Ovary (tissue), 9 donors: ENCODE results near the gene CFAP54. TPM values are rescaled to one million over a fixed set of nuclear protein-coding genes. Genes with fewer than 3 reads are reported as not detected.

Experiments
- DNase-seq, 5 donors: peaks; one replicate each; pipeline ENCODE4 v3.0.0-alpha.2; 2019 to 2020
- H3K27ac ChIP-seq, 2 donors: fragments of 200-600 bp; one replicate each; pipeline versions ENCODE4 v1.5.1 to v1.8.0; 2019 to 2022
- H3K27me3 ChIP-seq: fragments of 200-600 bp; one replicate; pipeline ENCODE4 v1.8.0; 2022
- H3K36me3 ChIP-seq: fragments of 200-600 bp; sonication (generic); one replicate; pipeline ENCODE4 v1.5.1; 2019
- H3K4me1 ChIP-seq: one replicate; pipeline ENCODE4 v1.8.1; 2013; ENCODE audit warnings: mild to moderate bottlenecking, moderate library complexity; ENCODE audit not compliant: insufficient read depth
- H3K4me3 ChIP-seq: fragments of 200-600 bp; sonication (generic); one replicate; pipeline ENCODE4 v1.5.1; 2017
- H3K9me3 ChIP-seq, 2 donors: fragments of 200-600 bp in 1 of 2; sonication (generic) in 1 of 2; one replicate each; pipeline versions ENCODE4 v1.5.1 to v1.8.1; 2013 to 2019; ENCODE audit warnings: mild to moderate bottlenecking in 1 of 2, moderate library complexity in 1 of 2
- CTCF ChIP-seq, 3 donors: fragments of 450-650 bp in 2 of 3; fragments of 200-600 bp in 1 of 3; IDR thresholded peaks; one replicate each; pipeline versions ENCODE4 v1.5.1 to v1.8.0; 2016 to 2022; ENCODE audit warnings: antibody characterized with exemption in 3 of 3, mild to moderate bottlenecking in 1 of 3
- EP300 ChIP-seq: sonication (generic); formaldehyde crosslinking; IDR thresholded peaks from one replicate; pipeline ENCODE4 v1.6.1; 2017; ENCODE audit warnings: antibody characterized with exemption
- POLR2A ChIP-seq: fragments of 450-650 bp; IDR thresholded peaks from one replicate; pipeline ENCODE4 v1.6.1; 2017; ENCODE audit warnings: antibody characterized with exemption, mild to moderate bottlenecking, moderate library complexity
- WGBS, 3 donors: extraction: QIAGEN DNeasy Blood & Tissue Kit in 1 of 3; methylation state at CpG; one replicate each; pipeline versions ENCODE4 v1.1.5 to v1.1.7; 2013 to 2017; 5-methylcytosine and 5-hydroxymethylcytosine counted together
- intact Hi-C, 4 donors: fragments of 100-400 bp; cut with DNase I; formaldehyde crosslinking; loops; one replicate each; pipeline versions ENCODE4 v1.11.0 to v1.15.1; 2022 to 2023
- polyA plus RNA-seq, 2 donors: library from polyadenylated mRNA; stranded (reverse); fragments of 200-250 nt in 1 of 2; fragments of 350-450 nt in 1 of 2; fragmentation: Illumina TruSeq in 1 of 2; extraction: RNeasy Lipid Tissue Mini Kit (QIAGEN cat#74804) in 1 of 2; gene quantifications; one replicate each; pipeline ENCODE4 v1.2.3, GENCODE V29; 2013 to 2014
- total RNA-seq, 7 donors: library from RNA; depleted of rRNA in 2 of 7; stranded (reverse); fragments of >200 nt in 2 of 7; fragmentation: NEBNext Ultra II Directional in 3 of 7; extraction: Animal tissue kit (Norgen Biotek cat#: 25700) in 3 of 7; gene quantifications; one replicate each; pipeline versions ENCODE4 v1.1.0 to v1.2.4, GENCODE V29; 2016 to 2023
- donor health status: DM: no; HTN: no; CAD: no; lungs with moderate emphysema.
- donor health status: DM: no; HTN: no; CAD: no.
- donor health status: Bipolar disorder and iron deficiency.
- donor health status: DM: yes; HTN: yes; CAD: no.
- donor health status: DM: no; HTN: no; CAD: no.
- donor health status: DM: yes; HTN: yes; CAD: no.

CFAP54 gene
- total and polyA plus RNA-seq, 9 donors = 0.15 to 29.8 (median 1.7) TPM

- Histone ChIP-seq H3K27ac (no peak overlapping the region), H3K4me1 (no peaks in the 10 kb centered on the region), H3K27me3 (no peaks in the 10 kb centered on the region), H3K9me3 (no peaks in the 10 kb centered on the region), H3K36me3 (no peaks in the 10 kb centered on the region), H3K4me3 (no peak overlapping the region)
- no peak for DNase-seq
- TF ChIP-seq POLR2A (no peak), CTCF (IDR thresholded peaks at IDR 0.05) (no peak), EP300 (no peak)
- intact Hi-C loops = no loop called here
Measured at GRCh38 chr12:96901175-96901574, 411.8 kb downstream of the CFAP54 start.

- no peak for TF ChIP-seq CTCF (IDR thresholded peaks at IDR 0.05)
- TF ChIP-seq POLR2A = no peak
- no peak for TF ChIP-seq EP300
- Histone ChIP-seq H3K27me3 (no peaks in the 10 kb centered on the region), H3K36me3 (no peaks in the 10 kb centered on the region), H3K9me3 (no peaks in the 10 kb centered on the region), H3K27ac (no peak overlapping the region), H3K4me3 (no peak overlapping the region), H3K4me1 (no peaks in the 10 kb centered on the region)
- DNase-seq = no peak
- intact Hi-C loops = no loop called here
- 67 to 77% (median 69%) methylated on average over 4 of the region's 4 CpGs for WGBS, 3 donors
Measured at GRCh38 chr12:96902076-96902475, 412.7 kb downstream of the CFAP54 start.

- intact Hi-C loops = no loop called here
- Histone ChIP-seq H3K4me3 (peak overlapping the region; percentile 85), H3K36me3 (no peaks in the 10 kb centered on the region), H3K27me3 (no peaks in the 10 kb centered on the region), H3K4me1 (peaks cover 5% of the 10 kb centered on the region), H3K27ac (peak overlapping the region; percentile 70 to 78), H3K9me3 (no peaks in the 10 kb centered on the region)
- WGBS, 3 donors = 2 to 14% (median 2%) methylated on average over 9 of the region's 9 CpGs
- TF ChIP-seq CTCF (IDR thresholded peaks at IDR 0.05) = no peak
- TF ChIP-seq POLR2A = no peak
- no peak for TF ChIP-seq EP300
- no peak for DNase-seq
Measured at GRCh38 chr12:96906498-96906848, 417.1 kb downstream of the CFAP54 start.

GRCh38 chr12:96906849-96907670 lies 417.7 kb downstream of the CFAP54 start, which contains the start of gene NEDD1:
Gene NEDD1 (plus strand): TSS chr12:96907257. CDS start chr12:96909760, 2,503 bp downstream.
- peak; percentile 59 for TF ChIP-seq POLR2A
- TF ChIP-seq EP300 = no peak
- Histone ChIP-seq H3K36me3 (no peaks in the 10 kb centered on the region), H3K4me3 (peak within 1 kb of the TSS; percentile 85), H3K27me3 (no peaks in the 10 kb centered on the region), H3K27ac (peak within 1 kb of the TSS; percentile 70 to 78), H3K9me3 (no peaks in the 10 kb centered on the region), H3K4me1 (peaks cover 5% of the 10 kb centered on the region)
- 0 to 1% (median 0%) methylated on average over 43 to 68 of the region's 68 CpGs for WGBS, 3 donors
- intact Hi-C loops = no loop called here
- DNase-seq = peak; percentile 82 to 92 (median 89)
